ENCODE results near the gene PRDM2.

PRDM2 gene

GRCh38 chr1:13728091-13728715, 28.2 kb downstream of the PRDM2 start:
- Histone ChIP-seq H3K4me3 (ENCODE audit: low read depth, low read length) (no peak overlapping the region), H3K18ac (ENCODE audit: low read length) (no peak overlapping the region), H2BK120ac (ENCODE audit: insufficient read depth, low read length, poor library complexity) (no peak overlapping the region), H4K8ac (ENCODE audit: low read depth, low read length) (no peak overlapping the region), H3K4ac (ENCODE audit: low read depth, low read length) (no peak overlapping the region), H3K79me2 (ENCODE audit: control insufficient read depth, insufficient read depth, low read length, poor library complexity) (no peaks in the 10 kb centered on the region), H3K27ac (ENCODE audit: low read depth, low read length) (no peak overlapping the region), H4K12ac (ENCODE audit: low read depth, low read length) (no peak overlapping the region), H3K14ac (ENCODE audit: low read length) (no peak overlapping the region), H3K27me3 (ENCODE audit: insufficient read depth, low read length) (no peaks in the 10 kb centered on the region), H3K9me3 (ENCODE audit: insufficient read depth, low read depth, low read length) (no peaks in the 10 kb centered on the region), H3K4me2 (ENCODE audit: low read length) (no peak overlapping the region), H3K4me1 (ENCODE audit: control insufficient read depth in 1 of 2, insufficient read depth in 2 of 2, low read length in 2 of 2) (peaks cover 0 to 8% of the 10 kb centered on the region in 2 experiments), H2BK12ac (ENCODE audit: low read length) (no peak overlapping the region), H2AK5ac (ENCODE audit: low read length) (no peak overlapping the region), H3K23ac (ENCODE audit: low read length) (no peak overlapping the region), H2BK5ac (ENCODE audit: low read depth, low read length, poor library complexity) (no peak overlapping the region), H3K36me3 (ENCODE audit: control insufficient read depth in 1 of 2, insufficient read depth in 2 of 2, low read length in 2 of 2) (peaks cover 1 to 2% of the 10 kb centered on the region in 2 experiments), H3K9ac (ENCODE audit: low read length) (no peak overlapping the region), H3K79me1 (ENCODE audit: low read length) (peaks cover 1% of the 10 kb centered on the region), H4K91ac (ENCODE audit: low read depth, low read length) (no peak overlapping the region), H2AFZ (ENCODE audit: insufficient read depth, low read length, poor library complexity) (no peak overlapping the region)
- no CpG with 5 or more reads among the region's 4 CpGs for WGBS (ENCODE audit: extremely low coverage, insufficient coverage, insufficient read length)
- DNase-seq: no peak

GRCh38 chr1:13730291-13730690, 30.3 kb downstream of the PRDM2 start:
- Histone ChIP-seq H4K91ac (ENCODE audit: low read depth, low read length) (no peak overlapping the region), H2BK5ac (ENCODE audit: low read depth, low read length, poor library complexity) (no peak overlapping the region), H3K27ac (ENCODE audit: low read depth, low read length) (no peak overlapping the region), H3K4me2 (ENCODE audit: low read length) (no peak overlapping the region), H3K4me1 (ENCODE audit: control insufficient read depth in 1 of 2, insufficient read depth in 2 of 2, low read length in 2 of 2) (peaks cover 0 to 4% of the 10 kb centered on the region in 2 experiments), H3K4ac (ENCODE audit: low read depth, low read length) (no peak overlapping the region), H2AK5ac (ENCODE audit: low read length) (no peak overlapping the region), H4K8ac (ENCODE audit: low read depth, low read length) (no peak overlapping the region), H3K18ac (ENCODE audit: low read length) (no peak overlapping the region), H3K9ac (ENCODE audit: low read length) (no peak overlapping the region), H3K79me2 (ENCODE audit: control insufficient read depth, insufficient read depth, low read length, poor library complexity) (no peaks in the 10 kb centered on the region), H2AFZ (ENCODE audit: insufficient read depth, low read length, poor library complexity) (no peak overlapping the region), H3K79me1 (ENCODE audit: low read length) (no peaks in the 10 kb centered on the region), H3K9me3 (ENCODE audit: insufficient read depth, low read depth, low read length) (no peaks in the 10 kb centered on the region), H3K23ac (ENCODE audit: low read length) (no peak overlapping the region), H3K27me3 (ENCODE audit: insufficient read depth, low read length) (no peaks in the 10 kb centered on the region), H4K12ac (ENCODE audit: low read depth, low read length) (no peak overlapping the region), H2BK12ac (ENCODE audit: low read length) (no peak overlapping the region), H3K14ac (ENCODE audit: low read length) (no peak overlapping the region), H2BK120ac (ENCODE audit: insufficient read depth, low read length, poor library complexity) (no peak overlapping the region), H3K36me3 (ENCODE audit: control insufficient read depth in 1 of 2, insufficient read depth in 2 of 2, low read length in 2 of 2) (peaks cover 1 to 2% of the 10 kb centered on the region in 2 experiments), H3K4me3 (ENCODE audit: low read depth, low read length) (no peak overlapping the region)
- DNase-seq: no peak
- WGBS (ENCODE audit: extremely low coverage, insufficient coverage, insufficient read length): no CpG with 5 or more reads among the region's 1 CpG

GRCh38 chr1:13730751-13731482, 30.9 kb downstream of the PRDM2 start:
- Histone ChIP-seq H2BK5ac (ENCODE audit: low read depth, low read length, poor library complexity) (no peak overlapping the region), H4K12ac (ENCODE audit: low read depth, low read length) (no peak overlapping the region), H2AK5ac (ENCODE audit: low read length) (no peak overlapping the region), H3K9ac (ENCODE audit: low read length) (no peak overlapping the region), H3K23ac (ENCODE audit: low read length) (no peak overlapping the region), H3K79me2 (ENCODE audit: control insufficient read depth, insufficient read depth, low read length, poor library complexity) (no peaks in the 10 kb centered on the region), H2BK12ac (ENCODE audit: low read length) (no peak overlapping the region), H3K79me1 (ENCODE audit: low read length) (no peaks in the 10 kb centered on the region), H3K36me3 (ENCODE audit: control insufficient read depth in 1 of 2, insufficient read depth in 2 of 2, low read length in 2 of 2) (peaks cover 1 to 2% of the 10 kb centered on the region in 2 experiments), H3K4me3 (ENCODE audit: low read depth, low read length) (no peak overlapping the region), H2BK120ac (ENCODE audit: insufficient read depth, low read length, poor library complexity) (no peak overlapping the region), H4K91ac (ENCODE audit: low read depth, low read length) (no peak overlapping the region), H4K8ac (ENCODE audit: low read depth, low read length) (no peak overlapping the region), H3K18ac (ENCODE audit: low read length) (no peak overlapping the region), H3K27me3 (ENCODE audit: insufficient read depth, low read length) (no peaks in the 10 kb centered on the region), H3K4me2 (ENCODE audit: low read length) (no peak overlapping the region), H3K4ac (ENCODE audit: low read depth, low read length) (no peak overlapping the region), H2AFZ (ENCODE audit: insufficient read depth, low read length, poor library complexity) (no peak overlapping the region), H3K14ac (ENCODE audit: low read length) (no peak overlapping the region), H3K9me3 (ENCODE audit: insufficient read depth, low read depth, low read length) (no peaks in the 10 kb centered on the region), H3K4me1 (ENCODE audit: control insufficient read depth in 1 of 2, insufficient read depth in 2 of 2, low read length in 2 of 2) (peaks cover 0 to 4% of the 10 kb centered on the region in 2 experiments), H3K27ac (ENCODE audit: low read depth, low read length) (no peak overlapping the region)
- no peak for DNase-seq
- WGBS (ENCODE audit: extremely low coverage, insufficient coverage, insufficient read length): no CpG with 5 or more reads among the region's 12 CpGs

GRCh38 chr1:13731897-13732296, 31.9 kb downstream of the PRDM2 start:
- Histone ChIP-seq H3K27ac (ENCODE audit: low read depth, low read length) (no peak overlapping the region), H4K8ac (ENCODE audit: low read depth, low read length) (no peak overlapping the region), H3K4me1 (ENCODE audit: control insufficient read depth in 1 of 2, insufficient read depth in 2 of 2, low read length in 2 of 2) (no peaks in the 10 kb centered on the region), H2BK120ac (ENCODE audit: insufficient read depth, low read length, poor library complexity) (no peak overlapping the region), H2BK5ac (ENCODE audit: low read depth, low read length, poor library complexity) (no peak overlapping the region), H2AFZ (ENCODE audit: insufficient read depth, low read length, poor library complexity) (no peak overlapping the region), H2AK5ac (ENCODE audit: low read length) (no peak overlapping the region), H4K91ac (ENCODE audit: low read depth, low read length) (no peak overlapping the region), H3K79me2 (ENCODE audit: control insufficient read depth, insufficient read depth, low read length, poor library complexity) (no peaks in the 10 kb centered on the region), H4K12ac (ENCODE audit: low read depth, low read length) (no peak overlapping the region), H3K4ac (ENCODE audit: low read depth, low read length) (no peak overlapping the region), H3K4me3 (ENCODE audit: low read depth, low read length) (no peak overlapping the region), H3K18ac (ENCODE audit: low read length) (no peak overlapping the region), H3K14ac (ENCODE audit: low read length) (no peak overlapping the region), H3K79me1 (ENCODE audit: low read length) (no peaks in the 10 kb centered on the region), H3K9ac (ENCODE audit: low read length) (no peak overlapping the region), H2BK12ac (ENCODE audit: low read length) (no peak overlapping the region), H3K23ac (ENCODE audit: low read length) (no peak overlapping the region), H3K27me3 (ENCODE audit: insufficient read depth, low read length) (no peaks in the 10 kb centered on the region), H3K36me3 (ENCODE audit: control insufficient read depth in 1 of 2, insufficient read depth in 2 of 2, low read length in 2 of 2) (peaks cover 1 to 2% of the 10 kb centered on the region in 2 experiments), H3K9me3 (ENCODE audit: insufficient read depth, low read depth, low read length) (no peaks in the 10 kb centered on the region), H3K4me2 (ENCODE audit: low read length) (no peak overlapping the region)
- no CpG with 5 or more reads among the region's 5 CpGs for WGBS (ENCODE audit: extremely low coverage, insufficient coverage, insufficient read length)
- no peak for DNase-seq
